H9 (cell line): Measurements from ENCODE around the gene DUSP15. TPM values are rescaled to one million over a fixed set of nuclear protein-coding genes. Genes with fewer than 3 reads are reported as not detected.

Experiments
- DNase-seq: peaks from one replicate; pipeline ENCODE4 v3.0.0-alpha.2; 2017
- H2AFZ ChIP-seq: one replicate; pipeline ENCODE4 v1.6.1; 2013; ENCODE audit warnings: mild to moderate bottlenecking, low read length, control low read depth, moderate library complexity
- H2AK5ac ChIP-seq: 2 replicates; pipeline ENCODE4 v1.6.1; 2013; ENCODE audit warnings: low read length, control low read depth, mixed read lengths; ENCODE audit not compliant: insufficient read length
- H2BK120ac ChIP-seq: one replicate; pipeline ENCODE4 v1.6.1; 2013; ENCODE audit warnings: low read depth, mild to moderate bottlenecking, low read length, control low read depth, inconsistent platforms; ENCODE audit not compliant: poor library complexity, severe bottlenecking
- H2BK12ac ChIP-seq: 2 replicates; pipeline ENCODE4 v1.6.1; 2013; ENCODE audit warnings: low read length, control low read depth, mixed read lengths, low read depth; ENCODE audit not compliant: insufficient read length
- H2BK15ac ChIP-seq: 2 replicates; pipeline ENCODE4 v1.6.1; 2013; ENCODE audit warnings: low read depth, low read length, control low read depth
- H2BK20ac ChIP-seq: one replicate; pipeline ENCODE4 v1.6.1; 2013; ENCODE audit warnings: low read depth, mild to moderate bottlenecking, low read length, control low read depth, inconsistent platforms; ENCODE audit not compliant: poor library complexity, severe bottlenecking
- H2BK5ac ChIP-seq: 2 replicates; pipeline ENCODE4 v1.6.1; 2013; ENCODE audit warnings: low read length, control low read depth, mixed read lengths; ENCODE audit not compliant: insufficient read length
- H3K14ac ChIP-seq: 2 replicates; pipeline ENCODE4 v1.6.1; 2013; ENCODE audit warnings: low read length, control low read depth; ENCODE audit not compliant: insufficient read depth
- H3K18ac ChIP-seq: 2 replicates; pipeline ENCODE4 v1.6.1; 2013; ENCODE audit warnings: low read depth, mild to moderate bottlenecking, mixed read lengths, low read length, control low read depth; ENCODE audit not compliant: insufficient read length
- H3K23ac ChIP-seq: 2 replicates; pipeline ENCODE4 v1.6.1; 2013; ENCODE audit warnings: low read length, control low read depth, mixed read lengths, low read depth; ENCODE audit not compliant: insufficient read length
- H3K23me2 ChIP-seq: 2 replicates; pipeline ENCODE4 v1.6.1; 2013; ENCODE audit warnings: low read depth, mild to moderate bottlenecking, mixed read lengths, low read length, control low read depth; ENCODE audit not compliant: insufficient read length, poor library complexity, severe bottlenecking
- H3K27ac ChIP-seq: 2 replicates; pipeline ENCODE4 v1.5.1; 2013; ENCODE audit warnings: low read length, control low read depth, mixed read lengths, low read depth; ENCODE audit not compliant: insufficient read length
- H3K27me3 ChIP-seq: 2 replicates; pipeline ENCODE4 v1.6.1; 2013; ENCODE audit warnings: low read length, control low read depth, inconsistent platforms; ENCODE audit not compliant: insufficient read depth
- H3K4ac ChIP-seq: 2 replicates; pipeline ENCODE4 v1.6.1; 2013; ENCODE audit warnings: low read depth, mild to moderate bottlenecking, control low read depth, inconsistent platforms, low read length, moderate library complexity
- H3K4me1 ChIP-seq: 2 replicates; pipeline ENCODE4 v1.6.1; 2013; ENCODE audit warnings: low read length, control low read depth, inconsistent platforms; ENCODE audit not compliant: insufficient read depth
- H3K4me2 ChIP-seq: 2 replicates; pipeline ENCODE4 v1.6.1; 2013; ENCODE audit warnings: low read length, control low read depth, mixed read lengths; ENCODE audit not compliant: insufficient read length, insufficient read depth
- H3K56ac ChIP-seq: 2 replicates; pipeline ENCODE4 v1.6.1; 2013; ENCODE audit warnings: low read depth, mild to moderate bottlenecking, mixed read lengths, low read length, control low read depth; ENCODE audit not compliant: insufficient read length
- H3K79me1 ChIP-seq: 2 replicates; pipeline ENCODE4 v1.6.1; 2013; ENCODE audit warnings: low read depth, mild to moderate bottlenecking, moderate library complexity, low read length, control low read depth, inconsistent platforms; ENCODE audit not compliant: insufficient read depth, poor library complexity, severe bottlenecking
- H3K79me2 ChIP-seq: 2 replicates; pipeline ENCODE4 v1.6.1; 2013; ENCODE audit warnings: low read length, control low read depth, inconsistent platforms; ENCODE audit not compliant: insufficient read depth
- H3K9ac ChIP-seq: 2 replicates; pipeline ENCODE4 v1.6.1; 2013; ENCODE audit warnings: low read length, control low read depth, mixed read lengths; ENCODE audit not compliant: insufficient read length; ENCODE audit errors: extremely low read depth
- H3K9me3 ChIP-seq: one replicate; pipeline ENCODE4 v1.6.1; 2013; ENCODE audit warnings: low read depth, low read length, inconsistent platforms; ENCODE audit not compliant: control insufficient read depth
- H3T11ph ChIP-seq: one replicate; pipeline ENCODE4 v1.6.1; 2013; ENCODE audit warnings: mild to moderate bottlenecking, low read length, control low read depth, inconsistent platforms
- H4K20me1 ChIP-seq: one replicate; pipeline ENCODE4 v1.6.1; 2013; ENCODE audit not compliant: control insufficient read depth, insufficient read length, insufficient read depth
- H4K5ac ChIP-seq: 2 replicates; pipeline ENCODE4 v1.6.1; 2013; ENCODE audit warnings: low read depth, mild to moderate bottlenecking, mixed read lengths, low read length, control low read depth; ENCODE audit not compliant: insufficient read length
- H4K8ac ChIP-seq: replicated peaks from 2 replicates; pipeline ENCODE4 v1.6.1; 2013; ENCODE audit warnings: low read length, control low read depth, mixed read lengths, low read depth; ENCODE audit not compliant: insufficient read length
- H4K91ac ChIP-seq: 2 replicates; pipeline ENCODE4 v1.6.1; 2013; ENCODE audit warnings: low read depth, mild to moderate bottlenecking, moderate library complexity, mixed read lengths, low read length, control low read depth; ENCODE audit not compliant: insufficient read length
- H3K27ac Mint-ChIP-seq, 3 experiments: 2 replicates in 2 of 3; 3 replicates in 1 of 3; pipeline ENCODE4 v1.8.0; 2020 to 2021; ENCODE audit warnings: mixed read lengths in 3 of 3, mild to moderate bottlenecking in 1 of 3, moderate library complexity in 1 of 3
- H3K27me3 Mint-ChIP-seq: 2 replicates; pipeline ENCODE4 v1.8.0; 2021; ENCODE audit warnings: low read depth, mild to moderate bottlenecking, moderate library complexity, mixed read lengths
- H3K36me3 Mint-ChIP-seq, 3 experiments: 2 replicates in 2 of 3; 3 replicates in 1 of 3; pipeline ENCODE4 v1.8.0; 2020 to 2021; ENCODE audit warnings: low read depth in 3 of 3, mixed read lengths in 3 of 3; ENCODE audit not compliant: insufficient read depth in 1 of 3
- H3K4me1 Mint-ChIP-seq, 2 experiments: 2 replicates each; pipeline ENCODE4 v1.8.0; 2020; ENCODE audit warnings: mixed read lengths in 2 of 2
- H3K4me3 Mint-ChIP-seq, 2 experiments: 2 replicates in 1 of 2; 3 replicates in 1 of 2; pipeline ENCODE4 v1.8.0; 2020 to 2021; ENCODE audit warnings: mild to moderate bottlenecking in 2 of 2, mixed read lengths in 2 of 2, moderate library complexity in 1 of 2
- H3K9me3 Mint-ChIP-seq, 2 experiments: 2 replicates in 1 of 2; 3 replicates in 1 of 2; pipeline ENCODE4 v1.8.0; 2020; ENCODE audit warnings: mild to moderate bottlenecking in 2 of 2, mixed read lengths in 2 of 2, moderate library complexity in 1 of 2
- CTCF ChIP-seq: fragments of 200-600 bp; sonication (generic); conservative IDR thresholded peaks from 3 replicates; pipeline ENCODE4 v1.8.0; 2021; ENCODE audit warnings: antibody characterized with exemption, mild to moderate bottlenecking
- WGBS: extraction: QIAGEN DNeasy Blood & Tissue Kit; methylation state at CpG from one replicate; pipeline ENCODE4 v1.1.7; 2013; ENCODE audit warnings: missing lambda C conversion rate, low lambda C conversion rate, mixed read lengths; ENCODE audit not compliant: insufficient read length; ENCODE audit errors: extremely low coverage; 5-methylcytosine and 5-hydroxymethylcytosine counted together
- total RNA-seq: library from RNA; stranded (reverse); gene quantifications from 2 replicates; pipeline ENCODE4 v1.2.1, GENCODE V29; 2021

The DUSP15 gene
- total RNA-seq, 1 experiment from 2014 or later = 5.6 TPM

DNA sequence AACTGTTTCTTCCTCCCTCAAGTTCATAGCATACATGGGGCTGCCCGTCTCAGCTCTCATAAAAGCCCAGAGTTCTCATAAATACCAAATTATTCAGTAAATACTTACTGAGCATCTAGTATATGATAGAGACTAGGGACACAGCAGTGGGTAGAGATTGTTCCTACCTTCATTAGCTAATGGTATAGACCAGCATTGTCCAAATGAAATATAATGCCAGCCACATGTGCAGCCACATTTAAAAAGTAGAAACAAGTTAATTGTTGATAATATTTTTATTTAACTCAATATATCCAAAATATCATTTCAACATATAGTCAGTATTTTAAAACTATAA lies 1.3 kb upstream of the DUSP15 start:
- H3K27ac ChIP-seq = no peak overlapping the region
- peaks cover 65% of the 10 kb centered on the region for H3K27me3 Mint-ChIP-seq
- WGBS = no CpG with 5 or more reads among the region's 1 CpG

More for the DNA sequence above, 1.3 kb upstream of the DUSP15 start:
- Mint-ChIP-seq H3K27ac (no peak overlapping the region), H3K4me1 (peaks cover 11 to 23% of the 10 kb centered on the region in 2 experiments), H3K4me3 (no peak overlapping the region), H3K9me3 (no peaks in the 10 kb centered on the region), H3K36me3 (no peaks in the 10 kb centered on the region)
- peaks cover 12% of the 10 kb centered on the region for H3K23me2 ChIP-seq
- H4K5ac ChIP-seq = no peak overlapping the region
- no peaks in the 10 kb centered on the region for H3K79me1 ChIP-seq
- no peak overlapping the region for H2BK12ac ChIP-seq
- no peak for DNase-seq
- H3K9me3 ChIP-seq = no peaks in the 10 kb centered on the region
- no peak overlapping the region for H4K91ac ChIP-seq
- no peak overlapping the region for H3T11ph ChIP-seq
- H3K23ac ChIP-seq = no peak overlapping the region
- no peak overlapping the region for H2AFZ ChIP-seq
- no peak overlapping the region for H4K8ac ChIP-seq
- no peak overlapping the region for H2BK20ac ChIP-seq
- H2AK5ac ChIP-seq = no peak overlapping the region
- TF ChIP-seq CTCF = no peak
- no peaks in the 10 kb centered on the region for H4K20me1 ChIP-seq
- no peak overlapping the region for H3K14ac ChIP-seq
- H3K18ac ChIP-seq = no peak overlapping the region
- H3K4me2 ChIP-seq = no peak overlapping the region
- H3K4me1 ChIP-seq = no peaks in the 10 kb centered on the region
- no peak overlapping the region for H2BK5ac ChIP-seq
- H3K56ac ChIP-seq = no peak overlapping the region
- no peak overlapping the region for H3K4ac ChIP-seq
- peaks cover 16% of the 10 kb centered on the region; the same call in 1 of the 2 replicates for H3K27me3 ChIP-seq
- H2BK15ac ChIP-seq = no peak overlapping the region
- no peaks in the 10 kb centered on the region for H3K79me2 ChIP-seq
- no peak overlapping the region for H3K9ac ChIP-seq
- H2BK120ac ChIP-seq = no peak overlapping the region
